ENCODE data around the gene LHFPL2.

LHFPL2 gene

GRCh38 chr5:78519198-78519941, 129.2 kb downstream of the LHFPL2 start:
- DNase-seq: no peak
- in situ Hi-C loops (cut with MboI; ENCODE audit: low pct_unique_long_range_greater_than_20kb, low sequenced_read_pairs): no loop called here

GRCh38 chr5:78518365-78519197, 130.0 kb downstream of the LHFPL2 start:
- in situ Hi-C loops (cut with MboI; ENCODE audit: low pct_unique_long_range_greater_than_20kb, low sequenced_read_pairs): no loop called here

GRCh38 chr5:78515670-78516069, 132.9 kb downstream of the LHFPL2 start:
- in situ Hi-C loops (cut with MboI; ENCODE audit: low pct_unique_long_range_greater_than_20kb, low sequenced_read_pairs): no loop called here
- DNase-seq: no peak

More at GRCh38 chr5:78518365-78519197, 130.0 kb downstream of the LHFPL2 start:
- DNase-seq: no peak

- DNase-seq: no peak
- in situ Hi-C loops (cut with MboI; ENCODE audit: low pct_unique_long_range_greater_than_20kb, low sequenced_read_pairs): no loop called here
Measured at GRCh38 chr5:78514427-78515330, 133.9 kb downstream of the LHFPL2 start.

- in situ Hi-C loops (cut with MboI; ENCODE audit: low pct_unique_long_range_greater_than_20kb, low sequenced_read_pairs): no loop called here
- no peak for DNase-seq
Measured at GRCh38 chr5:78513441-78513840, 135.1 kb downstream of the LHFPL2 start.

- DNase-seq: no peak
- in situ Hi-C loops (cut with MboI; ENCODE audit: low pct_unique_long_range_greater_than_20kb, low sequenced_read_pairs): no loop called here
Measured at GRCh38 chr5:78512435-78512834, 136.1 kb downstream of the LHFPL2 start.

- peak; percentile 61 for DNase-seq
- in situ Hi-C loops (cut with MboI; ENCODE audit: low pct_unique_long_range_greater_than_20kb, low sequenced_read_pairs): no loop called here
Measured at GRCh38 chr5:78511121-78511906, 137.3 kb downstream of the LHFPL2 start.

- in situ Hi-C loops (cut with MboI; ENCODE audit: low pct_unique_long_range_greater_than_20kb, low sequenced_read_pairs): no loop called here
- peak; percentile 75 for DNase-seq
Measured at GRCh38 chr5:78509884-78510769, 138.4 kb downstream of the LHFPL2 start.

GRCh38 chr5:78509145-78509865, 139.3 kb downstream of the LHFPL2 start:
- in situ Hi-C loops (cut with MboI; ENCODE audit: low pct_unique_long_range_greater_than_20kb, low sequenced_read_pairs): no loop called here
- DNase-seq: peak; percentile 33

- DNase-seq: no peak
- in situ Hi-C loops (cut with MboI; ENCODE audit: low pct_unique_long_range_greater_than_20kb, low sequenced_read_pairs): no loop called here
Measured at GRCh38 chr5:78508186-78508765, 140.3 kb downstream of the LHFPL2 start.

- in situ Hi-C loops (cut with MboI; ENCODE audit: low pct_unique_long_range_greater_than_20kb, low sequenced_read_pairs): no loop called here
- DNase-seq: no peak
Measured at GRCh38 chr5:78507531-78507930, 141.0 kb downstream of the LHFPL2 start.

GRCh38 chr5:78506261-78507024, 142.1 kb downstream of the LHFPL2 start:
- in situ Hi-C loops (cut with MboI; ENCODE audit: low pct_unique_long_range_greater_than_20kb, low sequenced_read_pairs): no loop called here
- no peak for DNase-seq

GRCh38 chr5:78505860-78506259, 142.7 kb downstream of the LHFPL2 start:
- DNase-seq: no peak
- in situ Hi-C loops (cut with MboI; ENCODE audit: low pct_unique_long_range_greater_than_20kb, low sequenced_read_pairs): no loop called here

- in situ Hi-C loops (cut with MboI; ENCODE audit: low pct_unique_long_range_greater_than_20kb, low sequenced_read_pairs): no loop called here
- DNase-seq: peak; percentile 34
Measured at GRCh38 chr5:78504704-78505677, 143.6 kb downstream of the LHFPL2 start.

Measured in KBM-7 (cell line).